AG04449 (cell line): ENCODE measurements around the gene CHST8.

Source experiments
- CTCF ChIA-PET: fragments of 350-600 bp; formaldehyde crosslinking; extraction: SDS; loops from one replicate; lab custom pipeline; 2021; ENCODE audit warnings: antibody characterized with exemption; lab: Yijun Ruan, JAX
- POLR2A ChIA-PET: fragments of 400-600, 350-600 bp; formaldehyde crosslinking; extraction: SDS; loops from one replicate; lab custom pipeline; 2020; ENCODE audit warnings: antibody characterized with exemption, inconsistent platforms; lab: Yijun Ruan, JAX
- DNase-seq: peaks from one replicate; pipeline ENCODE4 v3.0.0-alpha.2; 2010; ENCODE audit warnings: low read depth, low spot score
- H3K4me3 ChIP-seq: 2 replicates; pipeline ENCODE4 v1.5.1; 2011; ENCODE audit warnings: low read depth, mild to moderate bottlenecking, control low read depth, low read length
- CTCF ChIP-seq: IDR thresholded peaks from one replicate; pipeline ENCODE4 v1.5.1; 2011; ENCODE audit warnings: mild to moderate bottlenecking, moderate library complexity, low read length, control low read depth, inconsistent platforms; ENCODE audit not compliant: insufficient read depth; ENCODE audit errors: missing control alignments

CHST8 gene

GRCh38 chr19:33797802-33798671, 176.3 kb downstream of the CHST8 start:
- POLR2A ChIA-PET = interaction anchor here (1.2 kb wide), 1 partner anchor 19 kb away, joined by 3 read pairs; no protein-coding TSS in a partner anchor
- DNase-seq = no peak
- CTCF ChIA-PET = interaction anchor here (0.7 to 3.2 kb wide), 3 partner anchors 20 to 200 kb away, joined by 6 to 11 read pairs (median 7); no protein-coding TSS in a partner anchor
- TF ChIP-seq CTCF = no peak
- H3K4me3 ChIP-seq = peak overlapping the region; percentile 74

- ChIA-PET CTCF (interaction anchor here (0.8 to 3.2 kb wide), 3 partner anchors 20 to 297 kb away, joined by 3 to 11 read pairs (median 7); no protein-coding TSS in a partner anchor), POLR2A (no interaction called here)
- H3K4me3 ChIP-seq = peak overlapping the region; percentile 74
These were observed 176.9 kb downstream of the CHST8 start for GRCh38 chr19:33798681-33799111.

GRCh38 chr19:33799476-33799875, 177.7 kb downstream of the CHST8 start:
- TF ChIP-seq CTCF = no peak
- H3K4me3 ChIP-seq = peak overlapping the region; percentile 19
- CTCF ChIA-PET = interaction anchor here (0.8 to 3.2 kb wide), 3 partner anchors 19 to 296 kb away, joined by 3 to 11 read pairs (median 4); no protein-coding TSS in a partner anchor
- POLR2A ChIA-PET = no interaction called here
- DNase-seq = no peak

More at GRCh38 chr19:33798681-33799111, 176.9 kb downstream of the CHST8 start:
- no peak for TF ChIP-seq CTCF
- DNase-seq = no peak

GRCh38 chr19:33800012-33800680, 178.4 kb downstream of the CHST8 start:
- ChIA-PET POLR2A (no interaction called here), CTCF (interaction anchor here (1.2 kb wide), 1 partner anchor 20 kb away, joined by 4 read pairs; no protein-coding TSS in a partner anchor)
- no peak overlapping the region; the same call in 1 of the 2 replicates for H3K4me3 ChIP-seq
- no peak for DNase-seq
- no peak for TF ChIP-seq CTCF

- POLR2A ChIA-PET = no interaction called here
- CTCF ChIA-PET = interaction anchor here (0.8 to 0.9 kb wide), 3 partner anchors 13 to 319 kb away, joined by 3 to 4 read pairs (median 4); no protein-coding TSS in a partner anchor
- TF ChIP-seq CTCF = no peak
- H3K4me3 ChIP-seq = no peak overlapping the region
- no peak for DNase-seq
These were observed 179.7 kb downstream of the CHST8 start for GRCh38 chr19:33801411-33801810.
